SK-N-SH (cell line): Measurements from ENCODE around the gene GGT5. TPM values are rescaled to one million over a fixed set of nuclear protein-coding genes. Genes with fewer than 3 reads are reported as not detected.

Source experiments
- CTCF ChIA-PET: fragments of 300-600, 350-600 bp; formaldehyde crosslinking; extraction: SDS; loops from one replicate; lab custom pipeline; 2021; lab: Yijun Ruan, JAX
- POLR2A ChIA-PET: fragments of 350-600 bp; sonication (Branson Sonifier 250); formaldehyde crosslinking; extraction: SDS; loops from one replicate; lab custom pipeline; 2020; ENCODE audit warnings: antibody characterized with exemption, inconsistent platforms; lab: Yijun Ruan, JAX
- DNase-seq: peaks from one replicate; pipeline ENCODE4 v3.0.0; 2012
- H2AFZ ChIP-seq: fragments of 200-600 bp; sonication (generic); 2 replicates; pipeline ENCODE4 v1.8.1; 2016; ENCODE audit warnings: antibody characterized with exemption, mild to moderate bottlenecking, low read depth
- H3F3A ChIP-seq: fragments of 200-600 bp; sonication (generic); replicated peaks from 2 replicates; pipeline ENCODE3; 2016; ENCODE audit warnings: antibody characterized with exemption, mild to moderate bottlenecking; ENCODE audit not compliant: insufficient read depth
- H3K27ac ChIP-seq, 2 experiments: fragments of 200-500 bp in 1 of 2; fragments of 200-600 bp in 1 of 2; sonication (Bioruptor generic) in 1 of 2; sonication (generic), shearing (Covaris generic) in 1 of 2; 2 replicates each; pipeline versions ENCODE4 v1.5.1 to v1.6.1; 2014 to 2016; ENCODE audit warnings: low read depth in 2 of 2, inconsistent platforms in 1 of 2, low read length in 1 of 2, mild to moderate bottlenecking in 1 of 2, mixed read lengths in 1 of 2
- H3K27me3 ChIP-seq: fragments of 200-600 bp; sonication (generic), shearing (Covaris generic); 2 replicates; pipeline ENCODE4 v1.6.1; 2016; ENCODE audit warnings: mixed run types; ENCODE audit not compliant: insufficient read depth
- H3K36me3 ChIP-seq, 2 experiments: fragments of 200-500 bp in 1 of 2; fragments of 200-600 bp in 1 of 2; sonication (Bioruptor generic) in 1 of 2; sonication (generic) in 1 of 2; replicated peaks in 1 of 2; 2 replicates each; pipeline versions ENCODE3 to v1.5.1; 2014 to 2016; ENCODE audit warnings: low read length in 1 of 2, mild to moderate bottlenecking in 1 of 2; ENCODE audit not compliant: insufficient read depth in 2 of 2, control insufficient read depth in 1 of 2
- H3K4me1 ChIP-seq, 2 experiments: fragments of 200-500 bp in 1 of 2; fragments of 200-600 bp in 1 of 2; sonication (Bioruptor generic) in 1 of 2; sonication (generic), shearing (Covaris generic) in 1 of 2; 2 replicates each; pipeline versions ENCODE4 v1.5.1 to v1.6.1; 2014 to 2016; ENCODE audit warnings: low read depth in 1 of 2, low read length in 1 of 2, mixed run types in 1 of 2; ENCODE audit not compliant: insufficient read depth in 2 of 2, control insufficient read depth in 1 of 2
- H3K4me2 ChIP-seq: fragments of 200-600 bp; sonication (generic), shearing (Covaris generic); 2 replicates; pipeline ENCODE4 v1.6.1; 2017; ENCODE audit warnings: mixed run types
- H3K4me3 ChIP-seq, 2 experiments: fragments of 200-500 bp in 1 of 2; fragments of 200-600 bp in 1 of 2; sonication (Bioruptor generic) in 1 of 2; sonication (generic), shearing (Covaris generic) in 1 of 2; 2 replicates each; pipeline versions ENCODE4 v1.5.1 to v1.8.1; 2014 to 2016; ENCODE audit warnings: low read depth in 2 of 2, inconsistent platforms in 1 of 2, low read length in 1 of 2, mild to moderate bottlenecking in 1 of 2, mixed read lengths in 1 of 2, moderate library complexity in 1 of 2
- H3K79me2 ChIP-seq: fragments of 200-600 bp; sonication (generic); 2 replicates; pipeline ENCODE4 v1.8.1; 2017; ENCODE audit warnings: mild to moderate bottlenecking; ENCODE audit not compliant: insufficient read depth
- H3K9ac ChIP-seq: fragments of 200-600 bp; sonication (generic); 2 replicates; pipeline ENCODE4 v1.6.1; 2017; ENCODE audit warnings: mixed run types
- H3K9me2 ChIP-seq: fragments of 200-600 bp; sonication (generic); 2 replicates; pipeline ENCODE4 v1.6.1; 2017; ENCODE audit warnings: mixed run types
- H3K9me3 ChIP-seq: fragments of 200-600 bp; sonication (generic); 2 replicates; pipeline ENCODE4 v1.6.1; 2017; ENCODE audit warnings: mixed run types, mild to moderate bottlenecking, moderate library complexity
- H4K20me1 ChIP-seq: fragments of 200-600 bp; sonication (generic); 2 replicates; pipeline ENCODE4 v1.6.1; 2017; ENCODE audit warnings: mild to moderate bottlenecking, mixed run types; ENCODE audit not compliant: insufficient read depth
- CHD2 ChIP-seq: fragments of 150-350 bp; IDR thresholded peaks from 2 replicates; pipeline ENCODE4 v1.6.1; 2018; ENCODE audit warnings: low read length; ENCODE audit not compliant: partially characterized antibody
- ELF1 ChIP-seq: IDR thresholded peaks from 2 replicates; pipeline ENCODE4 v1.4.0; 2012
- GATA2 ChIP-seq: sonication (generic); formaldehyde crosslinking; IDR thresholded peaks from 2 replicates; pipeline ENCODE4 v1.5.0; 2020; ENCODE audit warnings: mild to moderate bottlenecking, missing genetic modification reagents
- MAX ChIP-seq: IDR thresholded peaks from 2 replicates; pipeline ENCODE4 v1.4.0; 2012; ENCODE audit warnings: low read depth
- MEF2A ChIP-seq: IDR thresholded peaks from 2 replicates; pipeline ENCODE4 v1.4.0; 2012; ENCODE audit warnings: low read depth, borderline replicate concordance
- MXI1 ChIP-seq: IDR thresholded peaks from 2 replicates; pipeline ENCODE4 v1.6.1; 2012; ENCODE audit warnings: mild to moderate bottlenecking, low read depth, low read length, improper control_type of control experiment
- NFIC ChIP-seq: IDR thresholded peaks from 2 replicates; pipeline ENCODE4 v1.4.0; 2012; ENCODE audit warnings: borderline replicate concordance
- PBX3 ChIP-seq: IDR thresholded peaks from 2 replicates; pipeline ENCODE4; 2012
- POLR2AphosphoS5 ChIP-seq: IDR thresholded peaks from 2 replicates; pipeline ENCODE4 v1.6.1; 2012; ENCODE audit warnings: low read depth, low read length
- RCOR1 ChIP-seq: fragments of 150-350 bp; IDR thresholded peaks from 2 replicates; pipeline ENCODE4 v1.6.1; 2017; ENCODE audit warnings: antibody characterized with exemption, low read length
- RFX5 ChIP-seq: IDR thresholded peaks from 2 replicates; pipeline ENCODE4 v1.6.1; 2012; ENCODE audit warnings: mild to moderate bottlenecking, improper control_type of control experiment, low read length
- RXRA ChIP-seq: IDR thresholded peaks from 2 replicates; pipeline ENCODE4 v1.4.0; 2012; ENCODE audit warnings: low read depth, mild to moderate bottlenecking, borderline replicate concordance
- TCF12 ChIP-seq: IDR thresholded peaks from 2 replicates; pipeline ENCODE4 v1.4.0; 2012
- TEAD4 ChIP-seq: IDR thresholded peaks from 2 replicates; pipeline ENCODE4 v1.4.0; 2012; ENCODE audit warnings: mild to moderate bottlenecking, borderline replicate concordance; ENCODE audit not compliant: insufficient read depth
- USF2 ChIP-seq: fragments of 150-350 bp; IDR thresholded peaks from 2 replicates; pipeline ENCODE4 v1.6.1; 2017; ENCODE audit warnings: antibody characterized with exemption, low read length, low read depth, borderline replicate concordance
- YY1 ChIP-seq: IDR thresholded peaks from 2 replicates; pipeline ENCODE4 v1.4.0; 2012; ENCODE audit warnings: low read depth, mild to moderate bottlenecking
- WGBS: methylation state at CpG from one replicate; pipeline ENCODE4 v1.1.6; 2017; ENCODE audit warnings: low lambda C conversion rate; 5-methylcytosine and 5-hydroxymethylcytosine counted together
- polyA plus RNA-seq, 3 experiments: library from polyadenylated mRNA; depleted of rRNA; stranded (reverse); fragments of >200 nt; gene quantifications; 2 replicates each; pipeline ENCODE4 v1.2.3, GENCODE V29; 2012
- TF ChIP-seq, protein P1 (sequence below): fragments of 200-600 bp; sonication (generic); IDR thresholded peaks from 2 replicates; pipeline ENCODE4 v1.6.1; 2017; ENCODE audit warnings: antibody characterized with exemption, mild to moderate bottlenecking, moderate library complexity

Gene GGT5
- polyA plus RNA-seq, 1 of the 3 experiments (the other 2 are of a cell fraction) = 4.6 TPM

DNA sequence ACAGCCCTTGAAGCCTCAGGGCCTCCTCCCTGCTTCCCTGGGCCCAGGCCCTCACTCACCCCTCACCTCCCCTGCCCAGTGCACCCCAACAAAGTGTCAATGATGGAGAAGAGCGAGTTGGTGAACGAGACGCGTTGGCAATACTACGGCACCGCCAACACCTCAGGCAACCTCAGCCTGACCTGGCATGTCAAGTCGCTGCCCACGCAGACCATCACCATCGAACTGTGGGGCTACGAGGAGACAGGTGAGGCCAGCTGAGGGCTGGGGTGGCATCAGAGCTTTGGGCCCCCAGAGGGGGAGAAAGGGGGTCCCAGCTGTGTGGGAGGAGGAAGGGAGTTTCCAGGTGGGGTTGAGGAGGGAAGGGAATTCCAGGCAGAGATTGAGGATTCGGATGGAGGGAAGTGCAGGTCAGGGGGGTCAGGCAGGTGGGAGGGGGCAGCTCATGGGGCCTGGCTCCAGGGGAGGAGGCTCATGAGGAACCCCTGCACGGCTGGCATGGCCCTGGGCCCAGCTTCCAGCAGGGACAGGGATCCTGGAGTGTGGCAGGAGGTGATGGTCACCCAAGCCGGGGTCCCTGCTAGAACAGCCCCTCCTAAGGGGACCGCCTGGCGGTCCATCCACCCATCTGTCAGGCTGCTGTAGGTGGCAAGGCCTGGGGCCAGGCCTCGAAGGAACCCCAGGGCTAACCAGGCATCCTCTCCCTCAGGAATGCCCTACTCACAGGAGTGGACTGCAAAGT is 60.7 kb downstream of the GGT5 start:
- Histone ChIP-seq H3K27ac (no peak overlapping the region), H3K4me3 (no peak overlapping the region), H3K9me2 (no peaks in the 10 kb centered on the region)
- TF ChIP-seq MXI1 = no peak
- TF ChIP-seq MAX = no peak
- TF ChIP-seq, protein P1, sequence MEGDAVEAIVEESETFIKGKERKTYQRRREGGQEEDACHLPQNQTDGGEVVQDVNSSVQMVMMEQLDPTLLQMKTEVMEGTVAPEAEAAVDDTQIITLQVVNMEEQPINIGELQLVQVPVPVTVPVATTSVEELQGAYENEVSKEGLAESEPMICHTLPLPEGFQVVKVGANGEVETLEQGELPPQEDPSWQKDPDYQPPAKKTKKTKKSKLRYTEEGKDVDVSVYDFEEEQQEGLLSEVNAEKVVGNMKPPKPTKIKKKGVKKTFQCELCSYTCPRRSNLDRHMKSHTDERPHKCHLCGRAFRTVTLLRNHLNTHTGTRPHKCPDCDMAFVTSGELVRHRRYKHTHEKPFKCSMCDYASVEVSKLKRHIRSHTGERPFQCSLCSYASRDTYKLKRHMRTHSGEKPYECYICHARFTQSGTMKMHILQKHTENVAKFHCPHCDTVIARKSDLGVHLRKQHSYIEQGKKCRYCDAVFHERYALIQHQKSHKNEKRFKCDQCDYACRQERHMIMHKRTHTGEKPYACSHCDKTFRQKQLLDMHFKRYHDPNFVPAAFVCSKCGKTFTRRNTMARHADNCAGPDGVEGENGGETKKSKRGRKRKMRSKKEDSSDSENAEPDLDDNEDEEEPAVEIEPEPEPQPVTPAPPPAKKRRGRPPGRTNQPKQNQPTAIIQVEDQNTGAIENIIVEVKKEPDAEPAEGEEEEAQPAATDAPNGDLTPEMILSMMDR = no peak
- TF ChIP-seq RXRA = no peak
- TF ChIP-seq POLR2AphosphoS5 = no peak
- TF ChIP-seq, all 33 proteins: peak for 0
- H3F3A ChIP-seq = no peaks in the 10 kb centered on the region
- H3K79me2 ChIP-seq = no peaks in the 10 kb centered on the region
- ChIA-PET POLR2A (no interaction called here), CTCF (interaction anchor here (0.8 to 2.8 kb wide), 6 partner anchors 9 to 78 kb away, joined by 3 to 7 read pairs (median 4); no protein-coding TSS in a partner anchor)
- no peak overlapping the region for H2AFZ ChIP-seq
- no peaks in the 10 kb centered on the region for H3K36me3 ChIP-seq
- no peaks in the 10 kb centered on the region for H3K9me3 ChIP-seq
- 89% methylated on average over 14 of the region's 16 CpGs for WGBS
- peak; percentile 13 for DNase-seq
- no peaks in the 10 kb centered on the region for H4K20me1 ChIP-seq
- peaks cover 0 to 12% of the 10 kb centered on the region in 2 experiments; a peak in 1 of 4 replicates for H3K4me1 ChIP-seq
- no peak overlapping the region for H3K4me2 ChIP-seq
- no peak overlapping the region for H3K9ac ChIP-seq
- no peaks in the 10 kb centered on the region for H3K27me3 ChIP-seq

DNA sequence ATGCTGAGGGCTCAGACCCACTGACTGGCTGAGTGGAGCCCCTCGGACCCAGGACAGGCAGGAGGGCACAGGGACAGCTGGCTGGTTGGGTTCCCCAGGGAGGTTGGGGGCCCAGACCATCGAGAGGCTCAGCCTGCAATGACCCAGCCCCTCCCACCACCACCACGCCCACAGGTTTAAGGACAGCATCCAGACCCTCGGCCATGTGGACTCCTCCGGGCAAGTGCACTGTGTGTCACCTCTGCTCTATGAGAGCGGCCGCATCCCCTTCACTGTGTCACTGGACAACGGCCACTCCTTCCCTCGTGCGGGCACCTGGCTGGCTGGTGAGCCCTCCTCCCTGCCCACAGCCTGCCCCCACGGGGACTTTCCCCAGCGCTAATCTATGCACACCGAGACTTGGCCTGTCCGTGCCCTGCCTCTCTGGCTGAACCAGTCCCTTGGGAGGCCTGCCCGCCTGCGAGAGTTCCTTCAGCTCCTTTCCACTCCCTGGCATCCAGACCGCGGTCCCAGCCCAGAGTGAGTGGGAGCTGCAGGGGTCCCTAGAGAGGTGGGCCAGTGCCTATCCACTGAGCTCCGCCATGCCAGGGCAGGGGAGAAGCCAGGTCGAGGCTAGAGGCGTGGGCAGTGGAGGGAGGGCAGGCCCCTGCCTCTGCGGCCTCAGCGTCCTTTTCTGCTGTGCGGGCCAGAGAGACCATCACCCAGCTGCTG is 61.4 kb downstream of the GGT5 start:
- Histone ChIP-seq H3K79me2 (no peaks in the 10 kb centered on the region), H2AFZ (no peak overlapping the region), H3K4me2 (no peak overlapping the region), H3K27me3 (no peaks in the 10 kb centered on the region), H3K9me2 (no peaks in the 10 kb centered on the region), H4K20me1 (no peaks in the 10 kb centered on the region), H3K9ac (no peak overlapping the region), H3K36me3 (no peaks in the 10 kb centered on the region), H3K4me1 (peaks cover 0 to 12% of the 10 kb centered on the region in 2 experiments; a peak in 1 of 4 replicates), H3F3A (no peaks in the 10 kb centered on the region), H3K27ac (no peak overlapping the region), H3K4me3 (no peak overlapping the region), H3K9me3 (no peaks in the 10 kb centered on the region)
- TF ChIP-seq RCOR1 = no peak
- TF ChIP-seq MEF2A = no peak
- TF ChIP-seq RXRA = no peak
- TF ChIP-seq CHD2 = no peak
- TF ChIP-seq RFX5 = no peak
- no peak for TF ChIP-seq USF2
- TF ChIP-seq TEAD4 = no peak
- TF ChIP-seq GATA2 (CRISPR knock-in tag) = no peak
- TF ChIP-seq ELF1 = no peak
- TF ChIP-seq PBX3 = no peak
- no peak for TF ChIP-seq TCF12
- TF ChIP-seq, protein P1 = no peak
- TF ChIP-seq YY1 = no peak
- no peak for TF ChIP-seq NFIC
- ChIA-PET CTCF (interaction anchor here (1.3 to 1.8 kb wide), 3 partner anchors 9 to 64 kb away, joined by 3 to 6 read pairs (median 5); no protein-coding TSS in a partner anchor), POLR2A (no interaction called here)
- WGBS = 76% methylated on average over 13 of the region's 24 CpGs
- DNase-seq = no peak
